Omental fat pad (tissue), 4 donors: Measurements from ENCODE around the gene KCNG4. TPM values are rescaled to one million over a fixed set of nuclear protein-coding genes. Genes with fewer than 3 reads are reported as not detected.

Experiments
- ATAC-seq: fragments of 150-250 bp; one replicate; pipeline ENCODE4 v1.9.1; 2016; ENCODE audit warnings: mild to moderate bottlenecking, moderate library complexity; ENCODE audit not compliant: low FRiP score
- DNase-seq: peaks from one replicate; pipeline ENCODE4 v3.0.0-alpha.2; 2019; ENCODE audit warnings: low spot score
- total RNA-seq, 4 donors: library from RNA; depleted of rRNA; stranded (reverse); fragments of >200 nt; gene quantifications; one replicate each; pipeline ENCODE4 v1.1.0, GENCODE V29; 2016
- TF ChIP-seq, protein P1 (sequence below), 3 donors: fragments of 450-650 bp; IDR thresholded peaks; one replicate each; pipeline ENCODE4 v1.5.1; 2016 to 2017; ENCODE audit warnings: antibody characterized with exemption in 3 of 3, mild to moderate bottlenecking in 3 of 3, moderate library complexity in 2 of 3

KCNG4 gene
- total RNA-seq, 4 donors from 2014 or later, result not detected

DNA sequence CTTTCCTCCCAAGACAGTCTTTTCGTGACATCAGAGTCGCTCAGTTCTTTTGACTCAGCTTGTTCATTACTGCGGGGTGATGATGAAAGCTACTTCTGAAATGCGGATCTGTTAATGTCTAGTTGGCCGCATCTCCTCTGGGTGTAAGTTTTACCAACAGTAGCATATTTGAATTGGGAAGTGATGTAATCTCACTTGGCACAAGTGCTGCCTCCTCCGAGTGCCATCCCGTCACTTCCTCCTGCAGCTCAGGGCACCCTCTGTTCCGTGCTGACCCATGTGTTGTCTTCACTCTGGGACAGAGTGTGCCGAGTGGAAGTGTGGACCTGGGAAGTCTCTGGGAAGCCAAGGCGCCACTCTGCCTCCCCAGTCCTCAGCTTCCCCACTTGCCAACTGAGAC, 40.0 kb downstream of the KCNG4 start:
- no peak for DNase-seq
- TF ChIP-seq, protein P1, sequence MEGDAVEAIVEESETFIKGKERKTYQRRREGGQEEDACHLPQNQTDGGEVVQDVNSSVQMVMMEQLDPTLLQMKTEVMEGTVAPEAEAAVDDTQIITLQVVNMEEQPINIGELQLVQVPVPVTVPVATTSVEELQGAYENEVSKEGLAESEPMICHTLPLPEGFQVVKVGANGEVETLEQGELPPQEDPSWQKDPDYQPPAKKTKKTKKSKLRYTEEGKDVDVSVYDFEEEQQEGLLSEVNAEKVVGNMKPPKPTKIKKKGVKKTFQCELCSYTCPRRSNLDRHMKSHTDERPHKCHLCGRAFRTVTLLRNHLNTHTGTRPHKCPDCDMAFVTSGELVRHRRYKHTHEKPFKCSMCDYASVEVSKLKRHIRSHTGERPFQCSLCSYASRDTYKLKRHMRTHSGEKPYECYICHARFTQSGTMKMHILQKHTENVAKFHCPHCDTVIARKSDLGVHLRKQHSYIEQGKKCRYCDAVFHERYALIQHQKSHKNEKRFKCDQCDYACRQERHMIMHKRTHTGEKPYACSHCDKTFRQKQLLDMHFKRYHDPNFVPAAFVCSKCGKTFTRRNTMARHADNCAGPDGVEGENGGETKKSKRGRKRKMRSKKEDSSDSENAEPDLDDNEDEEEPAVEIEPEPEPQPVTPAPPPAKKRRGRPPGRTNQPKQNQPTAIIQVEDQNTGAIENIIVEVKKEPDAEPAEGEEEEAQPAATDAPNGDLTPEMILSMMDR (IDR thresholded peaks at IDR 0.05), result no peak
- ATAC-seq, result no peak

DNA sequence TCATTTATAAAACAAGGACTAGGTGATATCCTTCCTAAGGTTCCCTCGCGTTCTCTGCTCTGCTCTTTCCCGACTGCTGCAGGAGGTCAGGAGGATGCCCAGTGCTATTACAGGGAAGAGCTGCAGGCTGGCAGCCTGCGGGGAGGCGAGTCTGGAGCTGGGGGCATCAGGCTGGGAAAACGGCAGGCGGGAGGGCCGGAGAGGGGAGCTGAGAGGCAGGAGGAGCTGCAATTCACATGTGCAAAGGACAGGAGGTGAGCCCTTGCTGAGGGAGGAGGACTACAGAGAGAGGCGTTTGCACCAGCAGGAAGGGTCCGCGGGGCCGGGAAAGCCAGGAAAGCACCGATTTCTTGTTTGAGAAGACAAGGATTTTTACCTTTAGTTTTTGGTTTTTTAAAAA, 40.7 kb downstream of the KCNG4 start:
- ATAC-seq, result no peak
- DNase-seq, result no peak
- TF ChIP-seq, protein P1 (IDR thresholded peaks at IDR 0.05), result no peak

DNA sequence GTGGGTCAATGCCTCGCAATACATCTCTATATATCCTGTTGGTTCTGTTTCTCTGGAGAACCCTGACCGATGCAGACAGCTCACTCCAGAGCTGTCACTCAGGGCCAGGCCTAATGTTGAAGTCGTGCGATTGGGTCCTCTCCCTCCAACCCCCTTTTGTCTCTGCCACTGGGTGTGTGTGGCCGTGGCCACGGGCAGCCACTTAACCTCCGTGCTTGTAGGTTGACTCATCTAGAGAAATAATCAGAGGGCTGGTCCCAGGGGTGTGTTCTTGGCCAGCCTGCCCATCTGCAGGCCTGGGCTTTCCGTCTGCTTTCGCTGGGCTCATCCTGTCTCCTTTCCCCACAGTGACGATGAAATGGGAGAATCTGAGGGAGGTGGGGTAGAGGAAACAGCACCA, 41.4 kb downstream of the KCNG4 start:
- no peak for ATAC-seq
- TF ChIP-seq, protein P1 (IDR thresholded peaks at IDR 0.05), result no peak
- no peak for DNase-seq

DNA sequence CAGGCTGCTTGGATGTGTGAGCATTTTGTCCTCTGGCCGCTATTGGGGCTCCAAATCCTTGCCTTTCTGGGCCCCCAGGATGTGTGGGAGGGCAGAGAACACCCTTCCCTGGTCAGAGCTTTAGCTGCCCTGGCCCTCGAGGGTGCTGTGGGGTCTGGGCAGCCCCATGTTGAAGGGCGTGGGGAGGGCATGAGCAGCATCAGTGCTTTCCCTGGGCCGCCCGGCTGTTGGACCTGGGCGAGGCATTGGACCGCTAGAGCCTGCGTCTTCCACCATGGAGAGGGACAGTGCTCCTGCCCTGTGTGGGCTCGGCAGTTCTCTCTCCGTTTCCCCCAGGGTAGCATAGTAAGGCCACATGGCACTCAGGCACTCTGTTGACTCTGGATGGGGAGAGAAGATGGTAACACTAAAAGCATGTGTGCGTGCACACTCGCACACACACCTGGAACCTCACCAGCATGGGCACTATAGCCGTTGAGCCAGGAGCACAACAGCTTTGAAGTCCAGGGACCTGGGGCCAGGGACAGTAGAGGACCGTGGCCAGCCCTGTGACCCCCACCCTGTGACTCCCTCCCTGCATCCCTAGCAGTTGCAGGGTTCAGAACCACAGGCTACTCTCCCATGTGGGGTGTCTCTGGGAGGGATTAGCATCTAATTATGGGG, 42.2 kb downstream of the KCNG4 start:
- DNase-seq, result no peak
- TF ChIP-seq, protein P1 (IDR thresholded peaks at IDR 0.05), result no peak
- ATAC-seq, result no peak

DNA sequence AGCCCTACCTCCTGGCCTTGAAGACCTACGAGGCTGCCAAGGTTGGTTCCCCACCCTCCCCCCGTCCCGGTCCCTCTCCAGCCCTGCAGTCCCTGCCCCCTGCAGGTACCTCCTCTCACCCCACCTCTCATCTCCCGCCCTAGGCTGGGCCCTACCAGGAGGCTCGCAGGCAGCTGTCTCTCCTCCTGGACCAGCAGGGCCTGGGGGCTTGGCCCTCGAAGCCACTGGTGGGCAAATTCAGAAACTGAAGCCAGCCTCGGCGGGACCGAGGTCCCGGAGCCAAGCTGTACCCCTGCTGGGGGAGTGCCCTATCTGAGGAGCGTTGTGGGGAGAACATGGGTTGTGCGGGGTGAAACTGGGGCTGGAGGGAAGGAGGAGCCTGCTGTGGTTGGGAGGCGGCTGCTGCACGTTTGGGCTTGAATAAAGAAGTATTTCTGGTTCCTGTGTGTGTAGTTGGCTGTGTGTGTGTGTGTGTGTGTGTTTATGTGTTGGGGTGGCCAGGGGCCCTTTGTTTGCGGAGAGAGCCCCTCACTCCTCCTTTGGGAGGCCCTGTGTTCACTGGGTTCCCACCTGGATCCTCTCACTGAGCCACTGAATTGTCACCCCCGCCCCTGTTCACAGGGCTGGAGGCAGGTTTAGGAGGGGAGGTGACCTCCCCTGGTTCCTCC, 43.0 kb downstream of the KCNG4 start:
- ATAC-seq, result no peak
- TF ChIP-seq, protein P1 (IDR thresholded peaks at IDR 0.05), result no peak
- no peak for DNase-seq

DNA sequence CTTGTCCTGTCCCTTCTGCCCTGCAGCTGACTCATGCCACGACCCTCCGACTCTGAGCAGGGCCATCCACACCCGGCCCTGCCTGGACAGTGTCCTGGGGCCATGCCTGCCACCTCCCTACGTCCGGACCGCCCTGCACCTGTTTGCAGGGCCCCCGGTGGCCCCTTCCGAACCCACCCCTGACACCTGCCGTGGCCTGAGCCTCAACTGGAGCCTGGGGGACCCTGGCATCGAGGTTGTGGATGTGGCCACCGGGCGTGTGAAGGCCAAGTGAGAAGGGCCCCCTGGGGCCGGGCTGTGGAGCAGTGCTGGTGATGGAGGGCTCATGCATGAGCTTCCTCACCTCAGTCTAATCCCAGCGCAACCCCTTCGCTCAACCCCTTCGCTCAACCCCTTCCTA, 43.7 kb downstream of the KCNG4 start:
- TF ChIP-seq, protein P1 (IDR thresholded peaks at IDR 0.05), result no peak
- no peak for ATAC-seq
- no peak for DNase-seq
